HL-60 (cell line): ENCODE results near the gene MEAK7.

Source experiments
- DNase-seq, 2 experiments: peaks; one replicate each; pipeline ENCODE4 v3.0.0-alpha.2; 2010 to 2020; ENCODE audit warnings: low read depth in 1 of 2, low spot score in 1 of 2
- H3K27ac ChIP-seq: fragments of 250-450 bp; sonication (Bioruptor Pico); replicated peaks from 2 replicates; pipeline ENCODE4 v1.5.1; 2020; ENCODE audit warnings: mild to moderate bottlenecking, moderate library complexity
- H3K27me3 ChIP-seq: fragments of 250-450 bp; sonication (Bioruptor Pico); 2 replicates; pipeline ENCODE4 v1.5.1; 2021; ENCODE audit warnings: mild to moderate bottlenecking, moderate library complexity; ENCODE audit not compliant: insufficient read depth, poor library complexity, severe bottlenecking
- H3K4me3 ChIP-seq: replicated peaks from 2 replicates; pipeline ENCODE4 v1.5.1; 2011; ENCODE audit warnings: mild to moderate bottlenecking, control low read depth, low read length; ENCODE audit not compliant: insufficient read depth
- CTCF ChIP-seq: IDR thresholded peaks from one replicate; pipeline ENCODE4 v1.5.1; 2011; ENCODE audit warnings: low read length, control low read depth, inconsistent platforms; ENCODE audit not compliant: insufficient read depth
- GABPA ChIP-seq: IDR thresholded peaks from 2 replicates; pipeline ENCODE4 v1.6.1; 2012; ENCODE audit warnings: low read depth
- POLR2AphosphoS5 ChIP-seq: IDR thresholded peaks from 2 replicates; pipeline ENCODE4 v1.6.1; 2012; ENCODE audit warnings: low read depth
- REST ChIP-seq: IDR thresholded peaks from 2 replicates; pipeline ENCODE4 v1.6.1; 2012; ENCODE audit warnings: low read depth; ENCODE audit not compliant: insufficient replicate concordance
- SPI1 ChIP-seq: IDR thresholded peaks from 2 replicates; pipeline ENCODE4 v1.6.1; 2012; ENCODE audit warnings: low read depth, mild to moderate bottlenecking, borderline replicate concordance

MEAK7 gene

DNA sequence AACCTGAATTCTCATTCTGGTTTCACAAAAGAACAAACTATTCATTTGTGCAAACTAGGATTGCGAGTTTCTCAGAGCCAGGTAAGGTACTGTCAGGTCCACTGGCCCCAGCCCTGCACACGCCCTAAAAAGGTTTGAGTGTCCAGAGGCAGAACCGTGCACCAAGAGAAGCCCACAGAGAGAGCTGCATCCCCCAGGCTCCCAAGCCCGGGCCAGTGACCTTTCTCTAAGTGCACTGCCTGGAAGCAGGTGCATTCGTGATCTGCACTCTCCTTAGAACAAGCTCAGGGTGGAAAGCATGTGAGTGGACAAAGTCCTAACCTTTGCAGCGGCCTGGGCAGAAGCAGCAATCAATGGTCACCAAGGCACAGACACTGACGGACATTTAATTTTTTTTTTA, 26.8 kb downstream of the MEAK7 start:
- no peak for TF ChIP-seq POLR2AphosphoS5
- no peak for TF ChIP-seq REST
- no peak for TF ChIP-seq CTCF
- no peak for TF ChIP-seq GABPA
- no peak for TF ChIP-seq SPI1
- DNase-seq = no peak
- Histone ChIP-seq H3K27me3 (no peaks in the 10 kb centered on the region), H3K4me3 (no peak overlapping the region), H3K27ac (no peak overlapping the region)

GRCh38 chr16:84476401-84476800, 28.1 kb downstream of the MEAK7 start:
- Histone ChIP-seq H3K4me3 (no peak overlapping the region), H3K27me3 (no peaks in the 10 kb centered on the region), H3K27ac (no peak overlapping the region)
- DNase-seq = no peak
- TF ChIP-seq POLR2AphosphoS5 (no peak), SPI1 (no peak), GABPA (no peak), CTCF (no peak), REST (no peak)

GRCh38 chr16:84475643-84476240, 28.7 kb downstream of the MEAK7 start:
- no peak overlapping the region for H3K4me3 ChIP-seq
- H3K27ac ChIP-seq = no peak overlapping the region
- no peaks in the 10 kb centered on the region for H3K27me3 ChIP-seq
- TF ChIP-seq GABPA = no peak
- no peak for TF ChIP-seq CTCF
- TF ChIP-seq SPI1 = no peak
- TF ChIP-seq REST = no peak
- TF ChIP-seq POLR2AphosphoS5 = no peak
- DNase-seq = peak in 1 of 2 experiments; percentile 0
